ENCODE data around the gene MDGA2.

- TF ChIP-seq CTCF (conservative IDR thresholded peaks at IDR 0.05 in 1 of 2, IDR thresholded peaks at IDR 0.05 in 1 of 2; ENCODE audit: low read depth in 1 of 2, low read length in 2 of 2) (no peak), EZH2 (IDR thresholded peaks at IDR 0.05; ENCODE audit: low read length, missing control alignments) (no peak)
Observed at GRCh38 chr14:46985529-46986380, 689.6 kb downstream of the MDGA2 start.
